Cerebellar nuclear complex (tissue), 1 donor: ENCODE measurements around the gene IFI27L2.
A peak's percentile ranks its signal among the peaks of the same experiment; 100 is the strongest.
"Not testable (repeated sequence)": the region's sequence is repeated elsewhere in the genome, so short reads cannot be mapped to it uniquely, and the experiment has no call there.

ENCODE experiments used
- DNase-seq, 2 experiments: peaks; one replicate each; lab custom pipeline; 2025; lab: John Stamatoyannopoulos, UW

IFI27L2 gene

GRCh38 chr14:94129111-94129757 is at the start of gene IFI27L2:
TSS of gene IFI27L2 (minus strand) at chr14:94129604. CDS start at chr14:94129564, 40 bp downstream.
- peak in 1 of 2 experiments; percentile 73 for DNase-seq

- DNase-seq: no peak
These were observed 48.4 kb upstream of the IFI27L2 start for GRCh38 chr14:94177806-94178205.

GRCh38 chr14:94176808-94177207 is 47.4 kb upstream of the IFI27L2 start:
- no peak for DNase-seq

GRCh38 chr14:94175747-94176146 is 46.3 kb upstream of the IFI27L2 start:
- DNase-seq: no peak

- no peak for DNase-seq
These were observed 45.8 kb upstream of the IFI27L2 start for GRCh38 chr14:94175011-94175745.

GRCh38 chr14:94174604-94175010 is 45.2 kb upstream of the IFI27L2 start:
- no peak for DNase-seq

GRCh38 chr14:94173885-94174603 is 44.6 kb upstream of the IFI27L2 start, which contains the start of gene PPP4R4:
TSS of gene PPP4R4 (plus strand) at chr14:94174322. CDS start at chr14:94174466, 144 bp downstream.
- no peak for DNase-seq

GRCh38 chr14:94173471-94173884 is 44.1 kb upstream of the IFI27L2 start:
- DNase-seq: no peak

GRCh38 chr14:94172545-94172944 is 43.1 kb upstream of the IFI27L2 start:
- no peak for DNase-seq

GRCh38 chr14:94171208-94171607 is 41.8 kb upstream of the IFI27L2 start:
- DNase-seq: no peak

- DNase-seq: no peak
These were observed 40.7 kb upstream of the IFI27L2 start for GRCh38 chr14:94170136-94170535.

- no peak for DNase-seq
These were observed 36.3 kb upstream of the IFI27L2 start for GRCh38 chr14:94165744-94166143.

- DNase-seq: no peak
These were observed 35.5 kb upstream of the IFI27L2 start for GRCh38 chr14:94164685-94165431.

- DNase-seq: no peak
These were observed 34.4 kb upstream of the IFI27L2 start for GRCh38 chr14:94163796-94164195.

GRCh38 chr14:94162466-94162865 is 33.1 kb upstream of the IFI27L2 start:
- DNase-seq: no peak

- no peak for DNase-seq
These were observed 32.6 kb upstream of the IFI27L2 start for GRCh38 chr14:94161981-94162380.

- no peak for DNase-seq
These were observed 31.7 kb upstream of the IFI27L2 start for GRCh38 chr14:94161058-94161457.

- DNase-seq: no peak
These were observed 29.0 kb upstream of the IFI27L2 start for GRCh38 chr14:94158239-94158883.

- DNase-seq: no peak
These were observed 27.8 kb upstream of the IFI27L2 start for GRCh38 chr14:94157197-94157596.

- not testable (repeated sequence) for DNase-seq
These were observed 26.7 kb upstream of the IFI27L2 start for GRCh38 chr14:94156143-94156542.

GRCh38 chr14:94153750-94154342 is 24.4 kb upstream of the IFI27L2 start:
- no peak for DNase-seq
